ENCODE measurements around the gene MCL1. TPM values are rescaled to one million over a fixed set of nuclear protein-coding genes. Genes with fewer than 3 reads are reported as not detected.

The MCL1 gene
- total RNA-seq, 1 donor from 2014 or later: 233 TPM

GRCh38 chr1:150551051-150551783 lies 28.2 kb downstream of the MCL1 start:
- CTCF ChIA-PET: interaction anchor here (0.9 to 1.6 kb wide), 3 partner anchors 8 to 16 kb away, joined by 3 to 4 read pairs (median 3); no protein-coding TSS in a partner anchor
- POLR2A ChIA-PET: interaction anchor here (0.5 to 1.0 kb wide), 2 partner anchors 9 to 380 kb away, joined by 3 to 5 read pairs; no protein-coding TSS in a partner anchor
- intact Hi-C loops (cut with micrococcal nuclease): no loop called here

DNA sequence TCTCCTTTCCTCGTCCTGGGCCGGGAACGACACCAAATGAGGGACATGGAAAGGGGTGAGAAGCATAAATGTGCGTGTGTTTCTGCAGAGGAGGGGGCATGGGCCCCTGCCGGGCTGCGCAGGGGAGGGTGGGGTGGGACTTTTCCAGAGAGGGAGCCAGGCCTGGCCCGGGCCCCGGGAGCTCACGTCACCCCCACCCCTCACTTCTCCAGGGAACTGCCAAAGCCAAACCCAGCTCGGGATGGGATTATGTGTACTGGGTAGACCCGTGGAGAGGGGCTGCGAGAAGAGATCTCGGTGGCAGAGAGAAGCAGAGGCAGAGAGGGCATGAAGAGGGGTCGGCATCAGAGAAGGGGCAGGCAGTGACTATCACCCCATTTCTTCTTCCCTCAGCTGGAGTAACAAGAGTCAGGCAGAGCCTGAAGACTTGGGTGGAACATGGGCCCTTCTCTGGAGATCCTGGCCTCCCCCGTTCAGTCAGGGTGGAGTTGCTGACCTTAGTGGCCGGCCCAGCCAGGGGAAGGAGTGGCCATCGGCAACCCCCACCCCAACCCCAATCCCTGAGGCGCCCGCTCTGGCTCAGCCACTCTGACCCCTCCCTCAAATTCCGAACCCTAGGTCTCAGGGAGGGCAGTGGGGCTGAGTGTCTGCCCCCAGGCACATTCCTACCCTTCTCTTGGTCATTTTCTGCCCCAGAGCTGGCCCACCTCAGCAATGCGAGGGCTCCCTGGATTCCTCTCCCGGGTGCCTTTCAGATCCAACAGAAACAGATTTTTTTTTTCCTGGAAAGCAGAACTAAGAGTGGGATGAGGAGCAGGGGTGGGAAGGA lies 29.0 kb downstream of the MCL1 start:
- POLR2A ChIA-PET: interaction anchor here (1.1 kb wide), 1 partner anchor 27 kb away, joined by 3 read pairs; no protein-coding TSS in a partner anchor
- H3K36me3 Mint-ChIP-seq (ENCODE audit: low read depth): no peaks in the 10 kb centered on the region
- H3K4me3 Mint-ChIP-seq: no peak overlapping the region

More at GRCh38 chr1:150551051-150551783, 28.2 kb downstream of the MCL1 start:
- ATAC-seq (ENCODE audit: low read depth) (no peak), DNase-seq (no peak)
- Mint-ChIP-seq H3K27ac (no peak overlapping the region), H3K4me3 (no peak overlapping the region), H3K36me3 (ENCODE audit: low read depth) (no peaks in the 10 kb centered on the region), H3K9me3 (no peaks in the 10 kb centered on the region), H3K27me3 (peaks cover 18% of the 10 kb centered on the region), H3K4me1 (peaks cover 24% of the 10 kb centered on the region)
- TF ChIP-seq, protein P1, sequence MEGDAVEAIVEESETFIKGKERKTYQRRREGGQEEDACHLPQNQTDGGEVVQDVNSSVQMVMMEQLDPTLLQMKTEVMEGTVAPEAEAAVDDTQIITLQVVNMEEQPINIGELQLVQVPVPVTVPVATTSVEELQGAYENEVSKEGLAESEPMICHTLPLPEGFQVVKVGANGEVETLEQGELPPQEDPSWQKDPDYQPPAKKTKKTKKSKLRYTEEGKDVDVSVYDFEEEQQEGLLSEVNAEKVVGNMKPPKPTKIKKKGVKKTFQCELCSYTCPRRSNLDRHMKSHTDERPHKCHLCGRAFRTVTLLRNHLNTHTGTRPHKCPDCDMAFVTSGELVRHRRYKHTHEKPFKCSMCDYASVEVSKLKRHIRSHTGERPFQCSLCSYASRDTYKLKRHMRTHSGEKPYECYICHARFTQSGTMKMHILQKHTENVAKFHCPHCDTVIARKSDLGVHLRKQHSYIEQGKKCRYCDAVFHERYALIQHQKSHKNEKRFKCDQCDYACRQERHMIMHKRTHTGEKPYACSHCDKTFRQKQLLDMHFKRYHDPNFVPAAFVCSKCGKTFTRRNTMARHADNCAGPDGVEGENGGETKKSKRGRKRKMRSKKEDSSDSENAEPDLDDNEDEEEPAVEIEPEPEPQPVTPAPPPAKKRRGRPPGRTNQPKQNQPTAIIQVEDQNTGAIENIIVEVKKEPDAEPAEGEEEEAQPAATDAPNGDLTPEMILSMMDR (IDR thresholded peaks at IDR 0.05): no peak

GRCh38 chr1:150549496-150550221 lies 29.8 kb downstream of the MCL1 start:
- Mint-ChIP-seq H3K4me1 (peaks cover 24% of the 10 kb centered on the region), H3K27me3 (peaks cover 21% of the 10 kb centered on the region), H3K36me3 (ENCODE audit: low read depth) (no peaks in the 10 kb centered on the region), H3K9me3 (no peaks in the 10 kb centered on the region), H3K27ac (no peak overlapping the region), H3K4me3 (peak overlapping the region; percentile 81)
- ChIA-PET POLR2A (interaction anchor here (1.1 to 1.7 kb wide), 2 partner anchors 11 to 28 kb away, joined by 3 to 11 read pairs; no protein-coding TSS in a partner anchor), CTCF (no interaction called here)
- DNase-seq (no peak), ATAC-seq (ENCODE audit: low read depth) (no peak)
- intact Hi-C loops (cut with micrococcal nuclease): no loop called here
- TF ChIP-seq, protein P1 (IDR thresholded peaks at IDR 0.05): no peak

More for the DNA sequence above, 29.0 kb downstream of the MCL1 start:
- Mint-ChIP-seq H3K9me3 (no peaks in the 10 kb centered on the region), H3K4me1 (peaks cover 24% of the 10 kb centered on the region), H3K27ac (no peak overlapping the region), H3K27me3 (peaks cover 19% of the 10 kb centered on the region)
- intact Hi-C loops (cut with micrococcal nuclease): no loop called here
- no peak for DNase-seq
- no peak for ATAC-seq (ENCODE audit: low read depth)
- TF ChIP-seq, protein P1 (IDR thresholded peaks at IDR 0.05): no peak
- CTCF ChIA-PET: interaction anchor here (0.9 to 1.6 kb wide), 3 partner anchors 9 to 17 kb away, joined by 3 to 4 read pairs (median 3); no protein-coding TSS in a partner anchor

DNA sequence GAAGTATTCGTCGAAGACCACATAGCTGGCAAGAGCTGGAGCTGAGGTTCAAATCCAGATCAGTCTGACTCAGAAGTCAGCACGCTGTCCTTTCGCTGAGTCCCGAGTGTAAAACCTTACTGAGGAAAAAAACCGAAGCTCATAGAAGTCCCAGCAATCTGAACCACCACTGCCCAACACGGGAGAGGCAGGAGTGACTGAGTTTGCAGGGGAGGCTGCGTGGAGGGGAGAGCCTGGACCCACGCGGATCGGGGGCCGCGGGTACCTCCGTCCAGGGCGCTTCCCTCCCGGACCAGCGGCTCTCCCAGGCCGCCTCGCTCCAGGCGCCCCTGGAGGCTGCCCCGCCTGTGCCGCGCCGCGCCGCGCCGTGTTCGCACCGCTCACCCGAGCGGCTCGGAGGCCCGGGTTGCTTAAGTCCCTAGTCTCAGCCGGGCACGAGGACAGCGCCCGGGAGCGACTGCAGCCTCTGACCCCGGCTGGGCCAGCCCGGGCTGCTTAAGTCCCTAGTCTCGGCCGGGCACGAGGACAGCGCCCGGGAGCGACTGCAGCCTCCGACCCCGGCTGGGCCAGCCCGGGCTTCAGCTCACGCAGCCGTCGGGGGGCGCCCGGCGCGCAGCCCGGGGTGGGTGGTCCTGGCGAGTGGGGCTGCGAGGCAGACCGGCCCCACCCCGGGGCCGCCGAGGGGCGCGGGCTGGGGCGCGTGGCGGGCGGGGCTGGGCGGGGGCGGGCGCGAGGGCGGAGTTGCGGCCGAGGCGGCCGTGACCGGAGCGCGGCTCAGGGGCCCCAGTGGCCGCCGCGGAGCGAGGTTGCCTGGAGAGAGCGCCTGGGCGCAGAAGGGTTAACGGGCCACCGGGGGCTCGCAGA lies 30.5 kb downstream of the MCL1 start, which contains the start of gene ADAMTSL4:
Gene ADAMTSL4 (plus strand): TSS at position 777 of the 864 bp plus-strand sequence. CDS start 2,881 bp downstream, outside the sequence.
- H3K9me3 Mint-ChIP-seq: no peaks in the 10 kb centered on the region
- DNase-seq (peak; percentile 57), ATAC-seq (ENCODE audit: low read depth) (peak; percentile 76)
- peaks cover 24% of the 10 kb centered on the region for H3K4me1 Mint-ChIP-seq
- H3K4me3 Mint-ChIP-seq: peak within 1 kb of the TSS; percentile 81
- H3K27ac Mint-ChIP-seq: no peak within 1 kb of the TSS
- intact Hi-C loops (cut with micrococcal nuclease): no loop called here
- ChIA-PET POLR2A (interaction anchor here (0.6 to 1.7 kb wide), 8 partner anchors 12 to 373 kb away, joined by 3 to 11 read pairs (median 4); partner anchors contain the start of genes ENSA and TARS2), CTCF (interaction anchor here (0.6 to 1.0 kb wide), 2 partner anchors 12 to 15 kb away, joined by 3 to 10 read pairs; no protein-coding TSS in a partner anchor)
- TF ChIP-seq, protein P1 (IDR thresholded peaks at IDR 0.05): no peak
- H3K36me3 Mint-ChIP-seq (ENCODE audit: low read depth): no peaks in the 10 kb centered on the region
- H3K27me3 Mint-ChIP-seq: peaks cover 21% of the 10 kb centered on the region
